Esophagus squamous epithelium (tissue), 4 donors: ENCODE measurements around the gene DLGAP1.

Source experiments
- POLR2A ChIP-seq, 4 donors: fragments of 450-650 bp; IDR thresholded peaks; one replicate each; pipeline ENCODE4 v1.6.1; 2017; ENCODE audit warnings: antibody characterized with exemption in 4 of 4, mild to moderate bottlenecking in 4 of 4, moderate library complexity in 3 of 4
- TF ChIP-seq, protein P1 (sequence below), 6 experiments: fragments of 450-650 bp in 4 of 6; fragments of 200-600 bp in 2 of 6; sonication (generic) in 2 of 6; IDR thresholded peaks; one replicate each; pipeline ENCODE4 v1.5.1; 2016 to 2019; ENCODE audit warnings: antibody characterized with exemption in 6 of 6, mild to moderate bottlenecking in 4 of 6, moderate library complexity in 4 of 6

DNA sequence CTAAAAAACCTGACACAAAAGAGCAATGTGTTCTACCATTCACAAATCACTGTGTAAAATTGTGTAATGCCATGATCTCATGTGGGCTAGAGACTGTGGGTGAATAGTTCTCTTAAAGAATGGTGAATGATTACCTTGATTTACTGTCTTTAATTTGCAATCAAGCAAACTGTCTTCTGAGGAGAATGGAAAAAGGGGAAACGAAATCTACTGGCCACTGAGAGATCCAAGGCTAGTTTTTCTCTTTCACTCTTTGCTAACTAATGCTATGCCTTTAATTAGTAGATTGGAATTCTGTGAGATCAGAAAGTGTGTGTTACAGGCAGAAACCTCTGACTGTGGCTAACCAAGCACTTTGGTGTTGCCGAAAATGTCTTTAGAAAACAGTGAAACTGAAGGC, 582.5 kb downstream of the DLGAP1 start:
- TF ChIP-seq, protein P1, sequence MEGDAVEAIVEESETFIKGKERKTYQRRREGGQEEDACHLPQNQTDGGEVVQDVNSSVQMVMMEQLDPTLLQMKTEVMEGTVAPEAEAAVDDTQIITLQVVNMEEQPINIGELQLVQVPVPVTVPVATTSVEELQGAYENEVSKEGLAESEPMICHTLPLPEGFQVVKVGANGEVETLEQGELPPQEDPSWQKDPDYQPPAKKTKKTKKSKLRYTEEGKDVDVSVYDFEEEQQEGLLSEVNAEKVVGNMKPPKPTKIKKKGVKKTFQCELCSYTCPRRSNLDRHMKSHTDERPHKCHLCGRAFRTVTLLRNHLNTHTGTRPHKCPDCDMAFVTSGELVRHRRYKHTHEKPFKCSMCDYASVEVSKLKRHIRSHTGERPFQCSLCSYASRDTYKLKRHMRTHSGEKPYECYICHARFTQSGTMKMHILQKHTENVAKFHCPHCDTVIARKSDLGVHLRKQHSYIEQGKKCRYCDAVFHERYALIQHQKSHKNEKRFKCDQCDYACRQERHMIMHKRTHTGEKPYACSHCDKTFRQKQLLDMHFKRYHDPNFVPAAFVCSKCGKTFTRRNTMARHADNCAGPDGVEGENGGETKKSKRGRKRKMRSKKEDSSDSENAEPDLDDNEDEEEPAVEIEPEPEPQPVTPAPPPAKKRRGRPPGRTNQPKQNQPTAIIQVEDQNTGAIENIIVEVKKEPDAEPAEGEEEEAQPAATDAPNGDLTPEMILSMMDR (IDR thresholded peaks at IDR 0.05) = no peak
- TF ChIP-seq POLR2A (IDR thresholded peaks at IDR 0.05) = no peak
